Measurements from ENCODE around the gene GABRG3. TPM values are rescaled to one million over a fixed set of nuclear protein-coding genes. Genes with fewer than 3 reads are reported as not detected.

The GABRG3 gene
- total and polyA plus RNA-seq, 2 experiments from 2014 or later, result 0.15 to 0.43 TPM

GRCh38 chr15:27468151-27468591 lies 497.2 kb downstream of the GABRG3 start:
- 66% methylated on average over 3 of the region's 3 CpGs for WGBS (ENCODE audit: low lambda C conversion rate, missing lambda C conversion rate)

GRCh38 chr15:27473845-27474244 lies 502.9 kb downstream of the GABRG3 start:
- Histone ChIP-seq H3K4me2 (no peak overlapping the region), H3K79me2 (no peaks in the 10 kb centered on the region), H3K9me2 (replicated peaks; ENCODE audit: insufficient read depth) (no peaks in the 10 kb centered on the region), H3K4me1 (ENCODE audit: insufficient read depth) (no peaks in the 10 kb centered on the region), H3K36me3 (replicated peaks; ENCODE audit: insufficient read depth, low read depth) (no peaks in the 10 kb centered on the region), H2AFZ (no peak overlapping the region), H3K27ac (no peak overlapping the region), H3K4me3 (no peak overlapping the region), H3K27me3 (no peaks in the 10 kb centered on the region), H3K9me3 (ENCODE audit: low read depth) (no peaks in the 10 kb centered on the region), H4K20me1 (ENCODE audit: insufficient read depth, poor library complexity, severe bottlenecking) (no peaks in the 10 kb centered on the region)
- TF ChIP-seq EZH2phosphoT487 (IDR thresholded peaks at IDR 0.05; ENCODE audit: low read depth, severe bottlenecking, unreplicated experiment) (no peak), EZH2 (IDR thresholded peaks at IDR 0.05; ENCODE audit: borderline replicate concordance) (no peak), CTCF (IDR thresholded peaks at IDR 0.05; ENCODE audit: poor library complexity) (no peak)
- no peak for DNase-seq (ENCODE audit: low spot score)
- WGBS (ENCODE audit: low lambda C conversion rate, missing lambda C conversion rate), result 58% methylated on average over 1 of the region's 1 CpG

More at GRCh38 chr15:27468151-27468591, 497.2 kb downstream of the GABRG3 start:
- no peaks in the 10 kb centered on the region for H3K79me2 ChIP-seq
- no peaks in the 10 kb centered on the region for H3K4me1 ChIP-seq (ENCODE audit: insufficient read depth)
- no peaks in the 10 kb centered on the region for H3K27me3 ChIP-seq
- no peaks in the 10 kb centered on the region for H3K9me2 ChIP-seq (replicated peaks; ENCODE audit: insufficient read depth)
- H3K27ac ChIP-seq, result no peak overlapping the region
- H3K9me3 ChIP-seq (ENCODE audit: low read depth), result no peaks in the 10 kb centered on the region
- no peak for TF ChIP-seq CTCF (IDR thresholded peaks at IDR 0.05; ENCODE audit: poor library complexity)
- no peak for TF ChIP-seq EZH2phosphoT487 (IDR thresholded peaks at IDR 0.05; ENCODE audit: low read depth, severe bottlenecking, unreplicated experiment)
- TF ChIP-seq EZH2 (IDR thresholded peaks at IDR 0.05; ENCODE audit: borderline replicate concordance), result no peak
- no peak overlapping the region for H3K4me3 ChIP-seq
- no peaks in the 10 kb centered on the region for H4K20me1 ChIP-seq (ENCODE audit: insufficient read depth, poor library complexity, severe bottlenecking)
- DNase-seq (ENCODE audit: low spot score), result no peak
- H2AFZ ChIP-seq, result no peak overlapping the region
- no peaks in the 10 kb centered on the region for H3K36me3 ChIP-seq (replicated peaks; ENCODE audit: insufficient read depth, low read depth)
- no peak overlapping the region for H3K4me2 ChIP-seq

- 97% methylated on average over 4 of the region's 4 CpGs for WGBS (ENCODE audit: low lambda C conversion rate, missing lambda C conversion rate)
- DNase-seq (ENCODE audit: low spot score), result no peak
These were observed 504.4 kb downstream of the GABRG3 start for GRCh38 chr15:27475395-27475794.

More at GRCh38 chr15:27475395-27475794, 504.4 kb downstream of the GABRG3 start:
- TF ChIP-seq EZH2phosphoT487 (IDR thresholded peaks at IDR 0.05; ENCODE audit: low read depth, severe bottlenecking, unreplicated experiment) (no peak), EZH2 (IDR thresholded peaks at IDR 0.05; ENCODE audit: borderline replicate concordance) (no peak), CTCF (IDR thresholded peaks at IDR 0.05; ENCODE audit: poor library complexity) (no peak)
- H4K20me1 ChIP-seq (ENCODE audit: insufficient read depth, poor library complexity, severe bottlenecking), result no peaks in the 10 kb centered on the region
- no peak overlapping the region for H3K27ac ChIP-seq
- no peaks in the 10 kb centered on the region for H3K4me1 ChIP-seq (ENCODE audit: insufficient read depth)
- H3K4me3 ChIP-seq, result no peak overlapping the region
- no peaks in the 10 kb centered on the region for H3K9me3 ChIP-seq (ENCODE audit: low read depth)
- no peak overlapping the region for H2AFZ ChIP-seq
- no peak overlapping the region for H3K4me2 ChIP-seq
- H3K36me3 ChIP-seq (replicated peaks; ENCODE audit: insufficient read depth, low read depth), result no peaks in the 10 kb centered on the region
- H3K27me3 ChIP-seq, result no peaks in the 10 kb centered on the region
- no peaks in the 10 kb centered on the region for H3K79me2 ChIP-seq
- H3K9me2 ChIP-seq (replicated peaks; ENCODE audit: insufficient read depth), result no peaks in the 10 kb centered on the region
